ENCODE measurements around the gene ARFGAP3. TPM values are rescaled to one million over a fixed set of nuclear protein-coding genes. Genes with fewer than 3 reads are reported as not detected.

ARFGAP3 gene
- total RNA-seq, 1 experiment from 2014 or later: 15.0 TPM

DNA sequence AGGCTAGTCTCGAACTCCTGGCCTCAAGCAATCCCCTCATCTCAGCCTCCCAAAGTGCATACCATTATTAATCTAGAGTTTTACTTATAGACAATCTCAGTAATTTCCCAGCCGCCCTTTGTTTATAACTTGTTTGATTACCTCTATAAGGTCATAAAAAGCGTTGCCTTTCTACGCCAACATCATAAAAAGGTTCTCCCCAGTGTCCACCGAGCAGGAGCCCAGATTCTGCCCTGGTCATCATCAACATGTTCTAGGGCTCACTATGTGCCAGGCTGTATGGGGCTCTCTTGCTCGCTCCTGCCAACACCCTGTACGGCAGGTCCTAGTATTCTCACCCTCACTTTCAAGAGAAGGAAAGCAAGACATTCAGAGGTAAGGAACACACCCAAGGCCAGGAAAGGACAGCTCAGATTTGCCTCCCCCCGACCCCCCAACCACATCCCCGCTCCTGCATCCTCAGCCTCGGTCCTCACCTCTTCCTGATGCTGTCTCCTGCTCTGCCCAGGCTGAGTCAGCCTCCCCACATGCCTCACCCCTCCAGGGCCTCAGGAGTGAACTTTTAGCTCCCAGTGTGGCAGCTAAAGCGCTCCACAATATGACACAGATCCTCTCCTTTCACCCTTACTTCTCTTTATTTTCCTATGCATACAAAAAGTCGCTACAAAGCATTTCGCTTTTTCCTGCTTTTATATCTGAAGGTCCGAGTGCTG, 14.3 kb downstream of the ARFGAP3 start:
- no peak overlapping the region for H3K4ac ChIP-seq (ENCODE audit: low read depth, low read length)
- Mint-ChIP-seq H3K9me3 (no peaks in the 10 kb centered on the region; a peak in 1 of 5 replicates), H3K27ac (no peak overlapping the region), H3K4me1 (no peaks in the 10 kb centered on the region), H3K4me3 (no peak overlapping the region), H3K36me3 (ENCODE audit: insufficient read depth in 1 of 3, low read depth in 3 of 3) (peaks cover 3 to 18% (median 10%) of the 10 kb centered on the region in 3 experiments; a peak in 6 of 7 replicates), H3K27me3 (ENCODE audit: low read depth) (no peaks in the 10 kb centered on the region)
- no peak overlapping the region for H2AFZ ChIP-seq (ENCODE audit: low read length)
- no peak overlapping the region for H2BK15ac ChIP-seq (ENCODE audit: low read depth, low read length)
- TF ChIP-seq, protein P1, sequence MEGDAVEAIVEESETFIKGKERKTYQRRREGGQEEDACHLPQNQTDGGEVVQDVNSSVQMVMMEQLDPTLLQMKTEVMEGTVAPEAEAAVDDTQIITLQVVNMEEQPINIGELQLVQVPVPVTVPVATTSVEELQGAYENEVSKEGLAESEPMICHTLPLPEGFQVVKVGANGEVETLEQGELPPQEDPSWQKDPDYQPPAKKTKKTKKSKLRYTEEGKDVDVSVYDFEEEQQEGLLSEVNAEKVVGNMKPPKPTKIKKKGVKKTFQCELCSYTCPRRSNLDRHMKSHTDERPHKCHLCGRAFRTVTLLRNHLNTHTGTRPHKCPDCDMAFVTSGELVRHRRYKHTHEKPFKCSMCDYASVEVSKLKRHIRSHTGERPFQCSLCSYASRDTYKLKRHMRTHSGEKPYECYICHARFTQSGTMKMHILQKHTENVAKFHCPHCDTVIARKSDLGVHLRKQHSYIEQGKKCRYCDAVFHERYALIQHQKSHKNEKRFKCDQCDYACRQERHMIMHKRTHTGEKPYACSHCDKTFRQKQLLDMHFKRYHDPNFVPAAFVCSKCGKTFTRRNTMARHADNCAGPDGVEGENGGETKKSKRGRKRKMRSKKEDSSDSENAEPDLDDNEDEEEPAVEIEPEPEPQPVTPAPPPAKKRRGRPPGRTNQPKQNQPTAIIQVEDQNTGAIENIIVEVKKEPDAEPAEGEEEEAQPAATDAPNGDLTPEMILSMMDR (conservative IDR thresholded peaks at IDR 0.05): no peak
- no peak overlapping the region for H3K14ac ChIP-seq (ENCODE audit: insufficient read depth, low read length)
- no peaks in the 10 kb centered on the region for H3K79me2 ChIP-seq (ENCODE audit: insufficient read depth, low read length)
- H4K5ac ChIP-seq (ENCODE audit: insufficient read length, low read depth, low read length): no peak overlapping the region
- H2BK20ac ChIP-seq (ENCODE audit: low read depth, low read length, poor library complexity, severe bottlenecking): no peak overlapping the region
- no peak overlapping the region for H2BK12ac ChIP-seq (ENCODE audit: insufficient read length, low read depth, low read length)
- no peak overlapping the region for H3K27ac ChIP-seq (ENCODE audit: insufficient read length, low read depth, low read length)
- H3K9ac ChIP-seq (ENCODE audit: extremely low read depth, insufficient read length, low read length): no peak overlapping the region
- no peaks in the 10 kb centered on the region for H3K4me1 ChIP-seq (ENCODE audit: insufficient read depth, low read length)
- no peaks in the 10 kb centered on the region for H3K9me3 ChIP-seq (ENCODE audit: control insufficient read depth, low read depth, low read length)
- H3K56ac ChIP-seq (ENCODE audit: insufficient read length, low read depth, low read length): no peak overlapping the region
- no peak overlapping the region for H4K8ac ChIP-seq (replicated peaks; ENCODE audit: insufficient read length, low read depth, low read length)
- H3K4me2 ChIP-seq (ENCODE audit: insufficient read depth, insufficient read length, low read length): no peak overlapping the region
- H4K91ac ChIP-seq (ENCODE audit: insufficient read length, low read depth, low read length): no peak overlapping the region
- H2BK5ac ChIP-seq (ENCODE audit: insufficient read length, low read length): no peak overlapping the region
- H3T11ph ChIP-seq (ENCODE audit: low read length): no peak overlapping the region
- no peaks in the 10 kb centered on the region for H3K27me3 ChIP-seq (ENCODE audit: insufficient read depth, low read length)
- H3K18ac ChIP-seq (ENCODE audit: insufficient read length, low read depth, low read length): no peak overlapping the region
- H4K20me1 ChIP-seq (ENCODE audit: control insufficient read depth, insufficient read depth, insufficient read length): no peaks in the 10 kb centered on the region
- no peak for DNase-seq
- H2BK120ac ChIP-seq (ENCODE audit: low read depth, low read length, poor library complexity, severe bottlenecking): no peak overlapping the region
- no CpG with 5 or more reads among the region's 14 CpGs for WGBS (ENCODE audit: extremely low coverage, insufficient read length, low lambda C conversion rate)
- no peak overlapping the region for H2AK5ac ChIP-seq (ENCODE audit: insufficient read length, low read length)
- no peaks in the 10 kb centered on the region for H3K23me2 ChIP-seq (ENCODE audit: insufficient read length, low read depth, low read length, poor library complexity, severe bottlenecking)
- H3K23ac ChIP-seq (ENCODE audit: insufficient read length, low read depth, low read length): no peak overlapping the region
- H3K79me1 ChIP-seq (ENCODE audit: insufficient read depth, low read depth, low read length, poor library complexity, severe bottlenecking): no peaks in the 10 kb centered on the region

Measured in H9 (cell line).